ENCODE measurements around the gene C1orf232.

The C1orf232 gene

DNA sequence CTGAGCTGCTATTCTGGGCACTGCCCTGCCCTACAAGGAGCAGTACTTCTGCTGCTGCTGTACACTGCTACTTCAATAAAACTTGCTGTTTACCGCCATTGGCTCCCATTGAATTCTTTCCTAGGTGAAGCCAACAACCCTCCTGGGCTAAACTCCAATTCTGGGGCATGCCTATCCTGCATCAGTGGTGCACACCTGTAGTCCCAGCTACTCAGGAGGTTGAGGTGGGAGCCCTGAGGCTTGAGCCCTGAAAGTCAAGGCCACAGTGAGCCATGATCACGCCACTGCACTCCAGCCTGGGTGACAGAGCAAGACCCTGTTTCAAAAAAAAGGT lies 36.0 kb downstream of the C1orf232 start:
- TF ChIP-seq NFIC (IDR thresholded peaks at IDR 0.05) (no peak), TAF1 (IDR thresholded peaks at IDR 0.05; ENCODE audit: low read depth) (no peak)

DNA sequence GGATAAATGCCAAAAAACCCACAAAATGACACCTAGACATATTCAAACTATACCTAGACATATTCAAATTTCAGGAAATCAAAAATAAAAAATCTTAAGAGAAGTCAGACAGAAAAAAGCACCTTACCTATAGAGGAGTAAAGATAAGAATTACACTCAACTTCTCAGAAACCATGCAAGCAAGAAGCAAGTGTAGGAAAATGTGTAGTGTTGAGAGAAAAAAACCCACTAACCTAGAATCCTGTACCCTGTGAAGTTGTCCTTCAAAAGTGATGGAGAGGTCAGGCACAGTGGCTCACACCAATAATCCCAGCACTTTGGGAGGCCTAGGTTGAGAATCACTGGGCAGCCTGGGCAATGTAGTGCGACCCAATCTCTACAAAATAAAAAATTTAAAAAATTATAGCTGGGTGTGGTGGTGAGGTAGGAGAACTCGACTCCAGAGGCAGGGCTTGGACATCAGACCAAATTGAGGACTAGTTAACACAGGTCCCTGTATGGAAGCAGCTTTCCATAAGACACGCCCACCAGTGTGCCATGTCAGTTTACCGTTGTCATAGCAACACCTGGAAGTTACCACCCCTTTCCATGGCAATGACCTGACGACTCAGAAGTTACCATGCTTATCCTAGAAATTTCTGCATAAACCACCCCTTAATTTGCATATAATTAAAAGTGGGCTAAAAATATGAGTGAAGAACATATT lies 36.5 kb downstream of the C1orf232 start:
- TF ChIP-seq, protein P1, sequence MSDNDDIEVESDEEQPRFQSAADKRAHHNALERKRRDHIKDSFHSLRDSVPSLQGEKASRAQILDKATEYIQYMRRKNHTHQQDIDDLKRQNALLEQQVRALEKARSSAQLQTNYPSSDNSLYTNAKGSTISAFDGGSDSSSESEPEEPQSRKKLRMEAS (IDR thresholded peaks at IDR 0.05) = no peak

DNA sequence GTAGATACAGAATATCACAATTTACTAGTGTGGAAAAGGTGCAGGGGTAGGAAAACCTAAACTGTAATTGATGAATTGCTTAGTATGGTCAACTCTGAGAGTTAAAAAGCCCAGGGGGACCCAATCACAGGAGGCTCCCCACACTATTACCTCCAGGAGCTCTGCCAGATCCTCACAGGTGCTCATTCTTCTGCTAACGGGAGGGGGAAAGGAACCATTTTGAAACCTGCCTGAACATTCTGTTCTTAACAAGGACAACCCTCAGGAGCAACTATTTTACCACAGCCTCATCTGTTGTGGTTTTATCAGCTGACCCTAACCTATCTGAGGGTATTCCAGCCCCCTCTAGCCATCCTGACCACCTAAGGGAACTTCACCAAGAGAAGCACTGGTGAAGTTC lies 38.1 kb downstream of the C1orf232 start:
- TF ChIP-seq, protein P2, sequence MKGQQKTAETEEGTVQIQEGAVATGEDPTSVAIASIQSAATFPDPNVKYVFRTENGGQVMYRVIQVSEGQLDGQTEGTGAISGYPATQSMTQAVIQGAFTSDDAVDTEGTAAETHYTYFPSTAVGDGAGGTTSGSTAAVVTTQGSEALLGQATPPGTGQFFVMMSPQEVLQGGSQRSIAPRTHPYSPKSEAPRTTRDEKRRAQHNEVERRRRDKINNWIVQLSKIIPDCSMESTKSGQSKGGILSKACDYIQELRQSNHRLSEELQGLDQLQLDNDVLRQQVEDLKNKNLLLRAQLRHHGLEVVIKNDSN (IDR thresholded peaks at IDR 0.05) = no peak
- TF ChIP-seq RAD21 (IDR thresholded peaks at IDR 0.05; ENCODE audit: low read depth) (no peak), EP300 (IDR thresholded peaks at IDR 0.05; ENCODE audit: borderline replicate concordance) (no peak), CREB1 (IDR thresholded peaks at IDR 0.05; ENCODE audit: low read depth) (no peak), TCF12 (IDR thresholded peaks at IDR 0.05; ENCODE audit: low read depth) (no peak), FOXM1 (IDR thresholded peaks at IDR 0.05; ENCODE audit: borderline replicate concordance, low read depth) (no peak), TAF1 (IDR thresholded peaks at IDR 0.05; ENCODE audit: low read depth) (no peak), TEAD4 (IDR thresholded peaks at IDR 0.05) (no peak), ZBTB7A (IDR thresholded peaks at IDR 0.05; ENCODE audit: low read depth) (no peak), EGR1 (IDR thresholded peaks at IDR 0.05) (no peak), YY1 (IDR thresholded peaks at IDR 0.05; ENCODE audit: low read depth) (no peak), NFIC (IDR thresholded peaks at IDR 0.05) (no peak), CEBPB (IDR thresholded peaks at IDR 0.05) (no peak)
- TF ChIP-seq, protein P1 (IDR thresholded peaks at IDR 0.05) = no peak
- TF ChIP-seq, protein P3, sequence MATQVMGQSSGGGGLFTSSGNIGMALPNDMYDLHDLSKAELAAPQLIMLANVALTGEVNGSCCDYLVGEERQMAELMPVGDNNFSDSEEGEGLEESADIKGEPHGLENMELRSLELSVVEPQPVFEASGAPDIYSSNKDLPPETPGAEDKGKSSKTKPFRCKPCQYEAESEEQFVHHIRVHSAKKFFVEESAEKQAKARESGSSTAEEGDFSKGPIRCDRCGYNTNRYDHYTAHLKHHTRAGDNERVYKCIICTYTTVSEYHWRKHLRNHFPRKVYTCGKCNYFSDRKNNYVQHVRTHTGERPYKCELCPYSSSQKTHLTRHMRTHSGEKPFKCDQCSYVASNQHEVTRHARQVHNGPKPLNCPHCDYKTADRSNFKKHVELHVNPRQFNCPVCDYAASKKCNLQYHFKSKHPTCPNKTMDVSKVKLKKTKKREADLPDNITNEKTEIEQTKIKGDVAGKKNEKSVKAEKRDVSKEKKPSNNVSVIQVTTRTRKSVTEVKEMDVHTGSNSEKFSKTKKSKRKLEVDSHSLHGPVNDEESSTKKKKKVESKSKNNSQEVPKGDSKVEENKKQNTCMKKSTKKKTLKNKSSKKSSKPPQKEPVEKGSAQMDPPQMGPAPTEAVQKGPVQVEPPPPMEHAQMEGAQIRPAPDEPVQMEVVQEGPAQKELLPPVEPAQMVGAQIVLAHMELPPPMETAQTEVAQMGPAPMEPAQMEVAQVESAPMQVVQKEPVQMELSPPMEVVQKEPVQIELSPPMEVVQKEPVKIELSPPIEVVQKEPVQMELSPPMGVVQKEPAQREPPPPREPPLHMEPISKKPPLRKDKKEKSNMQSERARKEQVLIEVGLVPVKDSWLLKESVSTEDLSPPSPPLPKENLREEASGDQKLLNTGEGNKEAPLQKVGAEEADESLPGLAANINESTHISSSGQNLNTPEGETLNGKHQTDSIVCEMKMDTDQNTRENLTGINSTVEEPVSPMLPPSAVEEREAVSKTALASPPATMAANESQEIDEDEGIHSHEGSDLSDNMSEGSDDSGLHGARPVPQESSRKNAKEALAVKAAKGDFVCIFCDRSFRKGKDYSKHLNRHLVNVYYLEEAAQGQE (IDR thresholded peaks at IDR 0.05; ENCODE audit: low read depth) = no peak

DNA sequence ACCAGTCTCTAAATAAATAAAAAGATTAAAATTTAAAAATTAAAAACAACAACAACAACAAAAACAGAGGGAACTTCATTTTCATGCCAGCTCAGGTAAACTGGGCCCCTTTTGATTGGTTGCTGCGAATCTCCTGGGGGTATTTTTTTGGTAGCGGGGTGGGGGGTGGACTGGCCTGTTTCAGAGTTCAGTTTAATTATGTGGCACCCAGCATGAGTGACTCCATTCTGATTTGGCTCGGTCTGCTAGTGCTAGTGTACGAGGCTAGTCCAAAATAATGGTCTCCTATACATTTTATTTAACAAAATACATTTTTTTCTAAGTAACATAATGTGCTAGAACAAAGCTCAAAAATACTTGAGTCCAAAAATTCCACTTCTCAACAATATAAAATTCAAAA lies 39.0 kb downstream of the C1orf232 start:
- TF ChIP-seq YY1 (IDR thresholded peaks at IDR 0.05; ENCODE audit: low read depth) (no peak), ZBTB7A (IDR thresholded peaks at IDR 0.05; ENCODE audit: low read depth) (no peak), TCF12 (IDR thresholded peaks at IDR 0.05; ENCODE audit: low read depth) (no peak), EP300 (IDR thresholded peaks at IDR 0.05; ENCODE audit: borderline replicate concordance) (no peak), EGR1 (IDR thresholded peaks at IDR 0.05) (no peak), TAF1 (IDR thresholded peaks at IDR 0.05; ENCODE audit: low read depth) (no peak), CEBPB (IDR thresholded peaks at IDR 0.05) (no peak)
- TF ChIP-seq, protein P1 (IDR thresholded peaks at IDR 0.05) = no peak

DNA sequence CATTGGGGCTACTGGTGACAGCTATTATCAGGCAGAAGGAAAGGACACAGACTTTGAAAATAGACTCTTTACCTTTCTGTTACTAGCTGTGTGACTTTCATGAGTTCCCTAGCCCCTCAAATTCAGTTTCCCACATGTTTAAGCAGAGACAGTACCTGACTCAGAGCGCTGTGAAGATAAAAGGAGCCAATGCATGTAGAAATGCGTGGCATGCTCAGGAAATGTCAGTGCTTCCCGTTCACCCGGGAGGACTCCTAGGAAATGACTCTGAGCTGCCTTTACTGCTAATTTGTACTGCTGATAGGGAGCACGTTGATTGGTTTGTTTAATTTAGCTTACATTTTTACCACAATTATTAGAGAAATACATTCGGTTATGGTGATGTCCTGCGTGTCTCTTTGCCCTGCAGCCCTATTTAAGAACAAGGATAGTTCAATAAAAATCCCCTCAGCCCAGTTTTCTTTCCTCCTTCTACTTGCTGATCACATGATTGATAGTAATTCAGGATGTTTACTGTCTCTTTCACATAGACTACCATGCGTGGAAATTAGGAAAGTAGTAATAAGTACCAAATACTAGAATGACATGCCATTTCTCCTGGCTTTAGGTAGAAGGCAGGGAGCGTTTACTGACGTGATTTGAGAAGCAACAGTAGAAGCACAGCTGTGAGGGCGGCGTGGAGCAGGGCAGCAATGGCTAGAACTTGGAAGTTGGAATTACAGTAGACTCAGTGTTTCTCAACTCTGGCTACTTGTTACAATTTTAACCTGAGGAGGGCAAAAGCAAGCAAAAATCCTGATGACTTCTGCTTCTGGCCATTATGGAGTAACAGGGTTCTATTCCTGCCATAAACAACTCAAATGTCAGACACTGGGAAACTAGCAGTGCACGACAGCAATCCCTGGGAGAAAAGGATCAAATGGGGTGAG lies 41.3 kb downstream of the C1orf232 start:
- TF ChIP-seq EP300 (IDR thresholded peaks at IDR 0.05; ENCODE audit: borderline replicate concordance) (no peak), TCF12 (IDR thresholded peaks at IDR 0.05; ENCODE audit: low read depth) (no peak), EGR1 (IDR thresholded peaks at IDR 0.05) (no peak), CREB1 (IDR thresholded peaks at IDR 0.05; ENCODE audit: low read depth) (no peak), CEBPB (IDR thresholded peaks at IDR 0.05) (no peak), TAF1 (IDR thresholded peaks at IDR 0.05; ENCODE audit: low read depth) (no peak), ZBTB7A (IDR thresholded peaks at IDR 0.05; ENCODE audit: low read depth) (no peak), TEAD4 (IDR thresholded peaks at IDR 0.05) (no peak), RAD21 (IDR thresholded peaks at IDR 0.05; ENCODE audit: low read depth) (no peak), YY1 (IDR thresholded peaks at IDR 0.05; ENCODE audit: low read depth) (no peak), NFIC (IDR thresholded peaks at IDR 0.05) (no peak)
- TF ChIP-seq, protein P2 (IDR thresholded peaks at IDR 0.05) = no peak
- TF ChIP-seq, protein P1 (IDR thresholded peaks at IDR 0.05) = no peak
- TF ChIP-seq, protein P3 (IDR thresholded peaks at IDR 0.05; ENCODE audit: low read depth) = no peak
